GM18907 (cell line): ENCODE measurements around the gene DSCAML1.

Source experiments
- ATAC-seq: cut with Tn5 transposase; IDR thresholded peaks from one replicate; pipeline ENCODE4 v1.9.1; 2021; ENCODE audit warnings: mild to moderate bottlenecking, moderate library complexity; ENCODE audit not compliant: unreplicated experiment

The DSCAML1 gene

GRCh38 chr11:117621226-117621625 is 175.8 kb downstream of the DSCAML1 start:
- no peak for ATAC-seq

DNA sequence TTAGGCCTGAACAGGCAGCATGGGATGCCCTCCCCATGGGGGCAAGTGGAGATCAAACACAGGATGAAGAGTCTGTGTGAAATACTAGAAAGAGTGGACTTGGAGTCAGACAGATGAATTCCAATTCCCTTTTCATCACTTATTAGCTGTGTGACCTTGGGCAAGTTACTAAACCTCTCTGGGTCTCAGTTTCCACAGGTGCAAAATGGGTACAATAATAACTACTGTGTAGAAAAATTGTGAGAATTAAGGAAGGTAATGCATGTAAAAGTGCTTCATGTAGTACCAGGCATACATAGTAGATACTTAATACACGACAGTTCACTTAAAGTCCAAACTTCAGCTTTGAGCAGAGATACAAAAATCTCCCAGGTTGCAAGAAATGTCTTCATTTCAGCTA is 176.4 kb downstream of the DSCAML1 start:
- no peak for ATAC-seq

DNA sequence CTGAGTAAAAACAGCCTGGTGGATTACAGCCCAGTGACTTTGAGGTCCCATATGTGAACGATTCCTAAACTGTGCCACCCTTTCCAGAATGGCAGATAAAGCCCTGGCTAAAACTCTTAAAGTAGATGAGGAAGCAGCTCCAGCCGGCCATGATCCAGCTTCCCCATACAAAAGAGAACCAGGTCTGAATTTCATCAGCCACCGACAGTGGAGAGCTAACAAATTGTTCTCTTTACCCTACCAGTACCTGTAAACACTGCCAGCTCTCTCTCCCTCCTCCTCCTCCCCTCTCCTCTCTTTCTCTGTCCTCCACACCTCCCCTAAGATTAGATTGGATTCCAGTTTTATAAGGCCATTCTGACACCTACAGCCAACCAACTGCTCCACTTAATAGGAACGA is 176.9 kb downstream of the DSCAML1 start:
- ATAC-seq = no peak

DNA sequence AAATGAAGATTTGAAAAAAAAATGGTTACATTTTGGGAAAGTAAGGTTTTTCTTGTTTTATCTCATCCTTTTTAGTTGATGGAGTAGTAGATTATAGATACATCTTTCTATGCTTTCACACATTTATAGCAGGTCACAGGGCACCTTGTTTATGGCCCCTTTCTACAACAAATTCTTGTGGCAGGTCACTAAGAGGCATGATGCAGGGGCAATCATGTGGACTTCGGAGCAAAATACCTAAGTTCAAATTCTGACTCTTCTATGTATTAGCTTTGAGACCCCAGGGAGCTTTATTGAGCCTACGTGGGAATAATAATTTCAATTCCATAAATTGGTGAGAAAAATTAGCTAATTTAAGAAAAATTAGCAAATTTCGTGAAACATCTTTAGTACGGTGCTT is 177.4 kb downstream of the DSCAML1 start:
- no peak for ATAC-seq

- no peak for ATAC-seq
Measured at GRCh38 chr11:117618982-117619355, 178.0 kb downstream of the DSCAML1 start.

DNA sequence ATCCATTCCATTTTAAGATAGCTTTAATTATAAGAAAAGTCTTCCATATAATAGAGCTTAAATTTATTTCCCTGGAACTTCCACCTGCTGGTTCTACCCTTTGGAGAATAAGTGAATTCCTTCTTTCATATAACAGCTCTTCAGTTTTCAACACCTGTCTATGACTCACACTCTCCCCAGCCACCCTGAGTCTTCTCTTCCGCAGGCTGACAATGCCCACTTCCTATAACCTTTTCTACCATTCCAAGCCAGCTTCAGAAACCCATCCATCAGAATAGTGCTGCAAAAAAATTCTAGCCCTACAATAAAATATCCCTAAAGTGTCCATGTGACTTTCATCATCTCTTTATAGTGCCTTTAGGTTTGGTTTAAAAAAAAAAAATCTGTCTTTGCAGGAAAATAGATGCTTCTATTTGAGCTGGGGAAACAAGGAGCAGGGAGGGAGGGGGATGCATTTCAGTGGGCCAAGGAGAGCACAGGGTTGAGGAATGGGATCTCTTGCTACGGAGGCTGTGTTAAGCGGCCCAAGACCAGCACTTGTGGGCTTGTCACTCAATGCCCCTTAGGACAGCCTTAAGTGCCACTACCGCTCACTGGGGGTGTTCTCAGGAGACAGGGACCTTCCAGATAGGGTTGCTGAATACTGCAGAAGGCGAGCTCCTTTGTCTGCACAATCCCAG is 178.6 kb downstream of the DSCAML1 start:
- ATAC-seq = no peak

GRCh38 chr11:117616979-117617378 is 180.0 kb downstream of the DSCAML1 start:
- no peak for ATAC-seq

DNA sequence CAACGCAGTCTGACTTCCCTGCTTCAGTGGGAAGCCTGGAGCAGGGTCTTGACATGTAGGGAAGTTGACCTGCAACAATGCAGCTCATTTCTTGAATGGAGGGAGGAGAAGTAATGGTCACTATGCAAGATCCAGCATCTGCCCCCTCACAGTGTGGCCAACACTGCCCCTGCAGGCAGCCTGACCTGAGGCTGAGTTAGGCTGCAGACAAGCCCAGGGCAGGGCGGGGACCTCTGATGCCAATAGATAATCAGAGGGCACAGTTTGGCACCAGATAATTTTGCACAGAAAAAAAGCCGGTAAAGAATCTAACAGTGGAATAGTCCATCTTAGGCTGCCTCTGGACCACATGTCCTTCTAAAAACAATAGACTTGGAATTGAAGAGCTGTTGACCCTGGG is 182.3 kb downstream of the DSCAML1 start:
- no peak for ATAC-seq

DNA sequence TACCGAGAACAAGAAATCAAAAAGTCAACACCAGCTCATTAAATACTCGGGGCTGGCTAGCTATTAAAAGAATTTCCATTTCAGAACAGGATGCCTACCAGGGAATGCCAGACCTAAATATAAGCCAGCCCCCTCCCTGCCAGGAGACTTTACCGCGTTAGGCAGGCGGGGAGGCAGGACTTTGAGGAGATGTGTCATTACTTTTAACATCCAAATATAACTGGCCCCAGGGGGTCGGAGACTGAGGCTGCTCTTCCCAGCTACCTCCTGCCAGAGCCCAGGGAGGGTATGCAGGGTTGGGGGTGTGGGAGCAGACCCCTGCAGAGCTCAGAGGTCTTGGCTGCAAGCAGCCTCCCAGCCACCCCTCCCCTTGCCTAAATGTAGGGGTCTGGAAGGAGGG is 183.5 kb downstream of the DSCAML1 start:
- no peak for ATAC-seq

- ATAC-seq = no peak
Measured at GRCh38 chr11:117612177-117612576, 184.8 kb downstream of the DSCAML1 start.

DNA sequence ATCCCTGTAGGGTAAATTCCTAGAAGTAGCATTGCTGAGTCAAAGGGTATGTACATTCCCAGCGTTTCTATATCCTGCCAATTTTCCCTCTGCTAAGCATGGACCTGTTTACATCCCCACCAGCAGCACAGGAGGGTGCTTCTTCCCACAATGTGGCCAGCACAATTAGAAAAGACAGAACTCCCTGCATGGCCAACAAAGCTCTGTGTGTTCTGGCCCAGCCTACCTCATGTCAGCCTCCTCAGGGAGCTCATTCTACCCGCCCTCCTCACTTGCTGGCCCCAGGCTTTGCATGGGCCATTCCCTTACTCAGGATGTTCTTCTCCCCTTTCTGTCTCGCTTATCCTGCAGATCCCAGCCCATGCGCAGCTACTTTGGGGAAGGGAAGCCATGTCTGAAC is 186.1 kb downstream of the DSCAML1 start:
- no peak for ATAC-seq

DNA sequence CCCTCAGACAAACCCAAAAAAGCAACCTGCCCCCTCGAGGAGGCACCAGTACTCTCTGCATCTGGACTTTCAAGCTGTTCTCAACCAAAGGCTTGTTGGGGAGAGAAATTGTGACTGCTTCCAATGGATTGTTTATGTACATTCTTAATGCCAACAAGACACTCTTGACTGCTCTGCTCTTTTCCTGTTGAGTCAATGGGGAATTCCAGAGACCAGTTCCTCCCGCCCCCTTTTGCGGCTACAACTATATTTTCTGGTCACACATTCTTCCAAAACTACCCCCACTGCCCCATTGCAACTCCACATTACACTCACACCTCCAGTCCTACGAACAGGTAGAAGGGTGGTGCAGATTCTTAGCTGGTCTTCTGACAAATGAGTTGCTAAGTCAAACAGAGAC is 187.0 kb downstream of the DSCAML1 start:
- ATAC-seq = no peak

- ATAC-seq = no peak
Measured at GRCh38 chr11:117607449-117607848, 189.6 kb downstream of the DSCAML1 start.

DNA sequence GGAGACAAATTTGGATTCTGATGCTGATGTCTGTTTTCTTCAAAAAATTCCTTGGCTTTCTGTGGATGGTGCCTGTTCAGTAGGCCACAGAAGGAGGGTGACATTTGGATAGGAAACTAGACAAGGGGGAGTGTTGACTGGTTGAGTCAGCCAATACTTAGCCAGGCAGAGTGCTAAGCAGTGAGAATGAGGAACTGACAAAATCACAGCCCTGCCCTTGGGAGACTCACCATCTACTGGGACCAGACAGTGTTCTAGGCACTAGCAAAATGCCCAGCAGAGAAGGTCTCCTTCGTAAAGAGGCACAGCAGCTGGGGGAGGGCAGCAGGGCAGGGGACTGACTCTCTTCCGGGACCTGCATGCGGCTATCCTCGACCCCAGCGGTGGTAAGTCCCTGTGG is 190.2 kb downstream of the DSCAML1 start:
- no peak for ATAC-seq

GRCh38 chr11:117606211-117606610 is 190.8 kb downstream of the DSCAML1 start:
- ATAC-seq = peak; percentile 65

DNA sequence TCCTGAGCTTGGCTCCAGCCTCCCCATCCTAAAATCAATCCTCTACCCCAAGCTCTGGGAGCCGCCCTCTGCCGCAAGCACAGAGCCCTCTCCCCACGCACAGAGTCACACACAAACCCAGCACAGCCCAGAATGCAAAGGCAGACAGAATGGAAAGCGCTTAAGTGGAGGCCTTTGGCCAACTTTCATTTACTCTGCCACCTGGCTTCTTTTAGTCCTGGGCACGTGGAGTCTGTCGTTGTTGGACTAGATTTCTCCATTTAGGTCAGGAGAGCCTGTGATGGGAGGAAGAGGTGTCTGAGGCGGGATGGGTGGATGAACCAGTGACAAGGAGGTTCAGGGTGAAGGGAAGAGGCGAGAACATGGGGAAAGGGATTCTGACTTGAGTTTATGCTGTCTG is 191.7 kb downstream of the DSCAML1 start:
- no peak for ATAC-seq

- ATAC-seq = no peak
Measured at GRCh38 chr11:117604336-117604995, 192.6 kb downstream of the DSCAML1 start.

DNA sequence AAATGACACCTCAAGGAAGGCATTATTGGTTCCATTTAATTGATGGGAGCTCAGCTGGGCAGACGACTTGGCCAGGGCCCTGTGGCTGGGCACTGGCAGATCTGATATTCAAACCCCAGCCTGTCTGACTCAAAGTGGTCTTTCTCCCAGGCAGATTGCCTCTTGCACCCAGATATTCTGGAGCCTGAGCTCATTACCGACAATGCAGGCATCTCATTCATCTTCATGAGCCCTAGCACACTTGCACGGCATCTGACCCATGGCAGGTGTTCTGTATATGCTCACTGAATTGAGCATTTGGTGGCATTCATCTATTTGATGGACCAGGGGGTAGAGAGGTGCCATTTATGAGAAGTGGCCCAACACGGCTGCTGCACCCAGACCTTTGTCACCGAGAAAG is 193.1 kb downstream of the DSCAML1 start:
- no peak for ATAC-seq

GRCh38 chr11:117601006-117601708 is 195.9 kb downstream of the DSCAML1 start:
- ATAC-seq = no peak

DNA sequence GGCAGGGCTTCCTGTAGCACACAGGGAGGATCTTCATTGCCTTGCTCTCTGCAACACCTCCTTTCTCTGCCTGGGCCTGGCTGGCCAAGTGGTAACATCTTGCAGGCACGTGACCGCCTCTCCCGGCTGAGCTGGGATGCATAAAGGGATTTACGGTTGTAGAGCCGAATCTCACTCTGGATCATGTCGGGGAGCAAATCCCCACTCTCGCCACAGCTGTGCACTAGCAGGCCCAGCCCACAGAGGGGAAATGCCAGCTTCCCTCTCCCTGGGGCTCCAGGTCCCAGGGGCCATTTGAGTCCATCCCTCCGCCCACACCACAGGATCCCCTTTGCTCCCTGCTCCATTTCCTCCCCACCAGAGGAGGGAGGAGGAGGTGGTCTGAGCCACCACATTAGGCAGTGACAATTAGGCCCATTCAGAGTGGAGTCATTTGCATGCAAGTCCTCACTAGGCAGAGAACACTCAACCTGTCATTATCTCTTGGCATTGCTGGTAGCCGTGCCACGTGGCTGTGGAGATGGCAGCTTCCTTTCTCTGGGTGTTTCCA is 196.7 kb downstream of the DSCAML1 start:
- ATAC-seq = no peak

- ATAC-seq = no peak
Measured at GRCh38 chr11:117597071-117597470, 199.9 kb downstream of the DSCAML1 start.

- no peak for ATAC-seq
Measured at GRCh38 chr11:117595440-117595839, 201.6 kb downstream of the DSCAML1 start.
